Nucleus accumbens (tissue), 56 donors: Measurements from ENCODE around the gene PLA2G15.
A peak's percentile ranks its signal among the peaks of the same experiment; 100 is the strongest.

Experiments used
- DNase-seq, 56 donors: peaks; one replicate each; lab custom pipeline; 2025; lab: John Stamatoyannopoulos, UW

The PLA2G15 gene

DNA sequence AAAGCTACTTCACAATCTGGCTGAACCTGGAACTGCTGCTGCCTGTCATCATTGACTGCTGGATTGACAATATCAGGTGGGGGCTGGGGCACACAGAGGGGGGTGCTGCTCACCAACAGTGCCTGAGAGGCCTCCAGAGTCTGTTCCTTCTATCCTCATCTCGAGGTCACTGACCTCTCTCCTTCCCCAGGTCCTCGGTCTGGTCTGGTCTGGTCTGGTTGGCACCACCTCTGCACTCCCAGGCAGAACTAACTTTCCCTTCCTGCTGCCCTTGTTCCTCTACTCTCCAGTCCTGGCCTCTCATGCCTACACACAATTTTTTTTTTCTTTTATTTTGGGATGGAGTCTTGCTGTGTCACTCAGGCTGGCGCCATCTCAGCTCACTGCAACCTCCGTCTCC is 4.2 kb downstream of the PLA2G15 start:
- no peak for DNase-seq

DNA sequence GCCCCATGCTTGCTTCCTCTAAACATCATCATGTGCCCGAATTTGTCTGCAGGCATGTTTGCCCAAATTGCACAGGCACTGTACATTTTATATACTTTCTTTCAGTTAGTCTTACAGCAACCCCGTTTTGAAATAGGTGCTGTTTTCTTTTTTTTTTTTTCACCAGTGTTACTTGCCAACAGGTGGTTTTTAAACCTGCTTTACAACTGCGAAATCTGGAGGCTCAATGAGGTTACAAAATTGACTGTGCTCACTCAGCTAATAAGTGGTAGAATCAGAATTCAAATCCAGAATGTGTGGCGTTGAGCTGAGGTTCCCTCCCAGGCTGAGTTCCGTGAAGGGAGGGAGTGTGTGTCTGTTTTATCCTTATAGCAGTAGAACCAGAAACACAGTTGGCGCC is 5.8 kb downstream of the PLA2G15 start:
- no peak for DNase-seq

GRCh38 chr16:68251832-68252231 is 6.7 kb downstream of the PLA2G15 start:
- DNase-seq: no peak

GRCh38 chr16:68252383-68252782 is 7.2 kb downstream of the PLA2G15 start:
- no peak for DNase-seq

DNA sequence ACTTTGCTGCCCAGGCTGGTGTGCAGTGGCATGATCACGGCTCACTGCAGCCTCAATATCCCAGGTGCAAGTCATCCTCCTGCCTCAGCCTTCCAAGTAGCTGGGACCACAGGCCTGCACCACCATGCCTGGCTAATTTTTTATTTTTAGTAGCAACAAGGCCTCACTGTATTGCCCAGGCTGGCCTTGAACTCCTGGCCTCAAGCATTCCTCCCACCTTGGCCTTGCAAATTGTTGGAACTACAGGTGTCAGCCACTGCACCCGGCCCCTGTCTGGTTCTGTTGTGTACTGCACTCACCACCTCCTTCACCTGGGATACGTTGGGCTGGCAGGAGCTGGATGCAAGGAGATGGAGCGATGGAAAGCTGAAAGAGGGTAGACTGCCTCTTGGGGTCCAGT is 8.5 kb downstream of the PLA2G15 start:
- no peak for DNase-seq

GRCh38 chr16:68255712-68256111 is 10.5 kb downstream of the PLA2G15 start:
- no peak for DNase-seq

DNA sequence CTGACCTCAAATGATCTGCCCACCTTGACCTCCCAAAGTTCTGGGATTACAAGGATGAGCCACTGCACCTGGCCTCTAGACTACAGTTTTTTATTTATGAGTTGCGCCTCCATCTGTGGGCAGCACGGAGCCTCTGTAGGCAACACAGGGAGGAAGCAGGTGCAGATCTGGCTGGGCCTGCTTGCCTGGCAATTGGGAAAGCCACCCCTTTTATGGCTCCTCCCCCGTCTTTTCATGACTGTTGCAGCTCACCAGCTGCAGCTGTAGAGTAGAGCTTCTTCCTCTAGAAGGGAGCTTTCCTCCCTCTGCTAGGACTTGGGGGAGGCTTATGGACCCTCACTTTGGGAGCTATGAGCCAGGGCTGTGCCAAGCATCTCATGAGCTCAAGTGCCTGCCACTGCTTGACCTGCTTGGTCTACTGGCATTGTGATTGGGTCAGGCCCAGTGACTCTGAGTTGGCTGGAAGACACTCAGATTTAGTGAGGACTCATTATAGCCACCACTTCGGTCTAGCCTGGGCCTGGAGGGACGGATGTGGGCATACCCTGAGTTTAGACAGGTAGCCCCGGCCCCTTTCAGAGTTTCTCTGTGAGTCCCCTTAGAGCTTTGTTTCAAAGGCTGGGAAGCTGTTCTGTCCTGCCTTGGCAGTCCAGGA is 12.2 kb downstream of the PLA2G15 start:
- no peak for DNase-seq

DNA sequence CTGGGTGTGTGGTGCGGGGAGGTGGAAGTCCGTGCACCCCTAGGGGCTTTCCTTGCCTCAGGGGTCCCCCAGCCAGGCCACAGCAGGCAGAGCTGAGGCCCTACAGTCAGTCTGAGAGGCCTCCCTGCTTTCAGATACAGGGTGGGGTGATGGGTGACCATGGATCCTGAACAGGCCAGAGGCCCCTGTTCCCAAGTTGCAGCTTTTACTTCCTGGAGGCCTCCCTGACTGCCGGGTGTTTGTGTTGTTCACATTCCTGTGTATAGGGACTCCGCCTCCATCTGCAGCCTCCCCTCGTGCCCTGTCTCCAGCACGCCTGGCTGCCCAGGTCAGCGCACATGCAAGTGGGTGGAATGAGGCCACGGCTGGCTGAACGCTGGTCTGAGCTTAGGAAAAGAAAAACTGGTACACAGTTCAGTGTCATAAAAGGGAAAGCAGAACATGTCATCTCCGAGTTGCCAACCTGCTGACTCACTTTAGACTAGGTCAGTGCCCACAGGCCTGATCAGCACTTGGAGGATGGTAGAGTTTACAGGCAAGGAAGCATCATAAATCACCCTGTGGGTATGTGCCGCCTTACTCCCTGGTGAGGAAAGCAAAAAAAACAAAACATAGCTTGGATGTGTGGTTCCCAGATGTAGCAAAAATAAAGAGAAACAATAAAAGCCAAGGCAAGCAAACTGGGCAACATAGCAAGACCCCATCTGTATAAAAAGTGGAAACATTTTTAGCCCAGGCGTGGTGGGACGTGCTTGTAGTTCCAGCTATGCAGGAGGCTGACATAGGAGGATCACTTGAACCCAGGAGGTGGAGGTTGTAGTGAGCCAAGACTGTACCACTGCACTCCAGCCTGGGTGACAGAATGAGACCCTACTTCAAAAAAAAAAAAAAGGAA is 13.0 kb downstream of the PLA2G15 start:
- no peak for DNase-seq

- no peak for DNase-seq
These were observed 14.0 kb downstream of the PLA2G15 start for GRCh38 chr16:68259007-68259825.

- DNase-seq: no peak
These were observed 18.5 kb downstream of the PLA2G15 start for GRCh38 chr16:68263559-68264127.

GRCh38 chr16:68264128-68265077 is 19.2 kb downstream of the PLA2G15 start, which contains the start of gene SLC7A6:
SLC7A6 (plus strand) TSS chr16:68264526; CDS start chr16:68274727, 10,201 bp downstream.
- peak in 47 of 56 donors; percentile 11 to 80 (median 53) for DNase-seq

DNA sequence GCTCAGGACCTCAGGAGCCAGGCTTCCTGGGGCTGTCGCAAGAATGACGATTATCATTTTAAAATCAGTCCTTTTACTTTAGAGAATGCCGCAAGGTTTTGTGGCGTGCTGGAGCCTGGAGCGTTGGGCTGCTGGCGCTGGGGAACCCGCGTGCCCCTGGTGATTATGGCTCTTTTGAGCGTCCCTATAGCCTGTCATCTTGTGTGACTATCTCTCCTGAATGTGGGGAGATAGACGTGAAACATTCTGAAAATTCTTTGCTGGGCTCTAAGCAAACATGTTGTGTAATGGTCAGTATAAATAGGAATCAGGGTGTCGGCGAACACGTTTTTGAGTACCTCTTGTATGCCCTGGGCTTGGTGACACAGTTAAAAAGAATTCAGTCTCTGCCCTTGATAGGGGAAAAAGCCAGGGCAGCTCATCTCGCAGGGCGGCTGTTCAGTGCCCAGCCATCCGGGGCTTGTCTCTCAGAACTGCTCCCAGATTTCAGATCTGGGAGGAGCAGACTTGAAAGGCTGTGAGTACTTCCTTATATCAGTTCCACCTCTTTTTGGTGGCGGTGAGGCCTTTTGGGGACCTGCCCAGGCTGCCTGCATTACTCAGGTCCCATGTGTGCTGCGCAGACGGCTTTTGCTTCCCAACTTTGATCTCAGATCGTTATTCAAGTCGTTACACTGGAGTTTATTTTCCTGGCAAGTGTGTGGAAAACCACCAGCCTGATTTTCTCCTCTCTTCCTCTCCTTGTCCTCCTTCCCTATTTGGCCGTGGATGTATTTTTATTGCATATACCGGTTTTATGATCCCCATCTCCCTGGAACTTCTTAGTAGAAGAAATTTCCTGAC is 20.1 kb downstream of the PLA2G15 start:
- peak in 11 of 56 donors; percentile 2 to 32 (median 14) for DNase-seq

GRCh38 chr16:68267612-68268405 is 22.6 kb downstream of the PLA2G15 start:
- DNase-seq: no peak

GRCh38 chr16:68269793-68270192 is 24.6 kb downstream of the PLA2G15 start:
- no peak for DNase-seq

DNA sequence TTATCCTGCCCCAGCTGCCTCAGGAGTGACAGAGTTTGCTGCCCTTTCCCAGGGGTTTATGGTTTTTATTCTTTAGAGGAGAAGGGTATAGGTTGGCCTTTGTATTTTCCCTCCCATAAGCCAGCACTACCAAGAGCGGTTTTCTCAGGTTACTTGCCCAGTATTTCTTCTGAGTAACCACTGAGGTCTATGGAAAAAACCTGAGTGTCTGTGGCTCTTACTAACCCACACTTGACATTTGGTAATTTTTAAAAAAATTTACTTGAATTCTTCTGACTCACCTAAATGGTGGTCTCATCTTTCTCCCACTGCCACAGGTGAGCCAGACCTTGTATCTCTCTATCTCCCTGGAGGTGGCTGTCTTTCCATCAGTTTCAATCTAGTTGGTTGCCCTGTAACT is 25.2 kb downstream of the PLA2G15 start:
- no peak for DNase-seq

- no peak for DNase-seq
These were observed 27.5 kb downstream of the PLA2G15 start for GRCh38 chr16:68272507-68273209.

DNA sequence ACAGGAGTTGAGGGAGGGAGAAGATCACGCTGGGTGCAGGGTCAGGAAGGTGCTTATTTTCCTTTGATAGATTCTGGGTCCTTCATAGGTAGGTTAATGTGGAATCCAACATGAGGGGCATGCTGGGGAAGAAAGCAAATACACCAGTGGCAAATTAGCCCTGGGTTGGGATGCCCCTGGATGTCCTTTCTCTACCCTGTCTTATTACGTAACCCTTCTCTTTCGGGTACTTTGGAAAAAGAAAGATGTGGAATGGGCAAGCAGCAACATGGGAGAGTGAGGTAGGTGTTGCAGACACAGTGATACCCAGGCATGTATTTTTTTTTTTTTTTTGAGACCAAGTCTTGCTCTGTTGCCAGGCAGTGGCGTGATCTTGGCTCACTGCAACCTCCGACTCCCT is 28.3 kb downstream of the PLA2G15 start:
- no peak for DNase-seq
